GM19099 (cell line): ENCODE results near the gene NRG3.

Experiments used
- POLR2A ChIP-seq: IDR thresholded peaks from 3 replicates; pipeline ENCODE4 v1.6.1; 2011; ENCODE audit warnings: low read depth; ENCODE audit not compliant: insufficient read length; ENCODE audit errors: extremely low read depth

The NRG3 gene

GRCh38 chr10:82282782-82283456 lies 407.9 kb downstream of the NRG3 start:
- no peak for TF ChIP-seq POLR2A

DNA sequence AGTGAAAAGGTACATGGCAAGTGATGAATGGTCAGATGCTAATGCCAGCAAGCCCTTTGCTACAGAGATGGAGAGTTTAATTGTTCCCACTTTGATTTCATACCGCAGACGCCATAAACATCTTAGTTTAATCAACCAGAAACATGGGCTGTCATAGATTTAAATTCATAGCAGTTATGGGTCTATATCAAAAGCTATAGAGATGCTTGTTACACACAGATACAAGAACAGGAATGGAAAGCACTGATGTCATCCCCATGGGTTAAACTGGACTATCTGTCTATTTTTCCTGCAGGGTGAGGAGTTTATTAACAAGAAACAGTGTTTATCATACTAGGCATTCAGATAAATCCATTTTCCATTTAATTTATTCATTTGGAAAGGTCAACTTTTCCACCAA lies 409.2 kb downstream of the NRG3 start:
- no peak for TF ChIP-seq POLR2A

- TF ChIP-seq POLR2A: no peak
Observed at GRCh38 chr10:82288461-82288881, 413.5 kb downstream of the NRG3 start.

DNA sequence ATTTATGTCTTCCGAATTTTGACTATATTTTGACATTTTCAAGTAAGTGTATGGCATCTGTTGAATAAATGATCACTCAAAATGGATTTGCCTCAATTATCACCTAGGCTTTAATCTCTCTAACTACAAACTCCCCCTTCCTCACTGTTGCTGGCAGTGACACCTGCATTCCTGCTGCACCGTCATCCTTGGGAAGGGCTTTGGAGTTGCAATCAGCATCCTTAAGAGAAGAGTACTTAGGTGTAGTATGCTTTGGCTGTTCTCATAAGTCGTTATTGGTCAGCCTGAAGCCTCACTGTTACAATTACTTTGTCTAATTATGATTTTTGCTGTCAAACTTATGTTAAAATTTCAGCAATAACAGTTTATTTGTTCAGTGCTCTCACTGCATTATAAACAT lies 415.0 kb downstream of the NRG3 start:
- no peak for TF ChIP-seq POLR2A

DNA sequence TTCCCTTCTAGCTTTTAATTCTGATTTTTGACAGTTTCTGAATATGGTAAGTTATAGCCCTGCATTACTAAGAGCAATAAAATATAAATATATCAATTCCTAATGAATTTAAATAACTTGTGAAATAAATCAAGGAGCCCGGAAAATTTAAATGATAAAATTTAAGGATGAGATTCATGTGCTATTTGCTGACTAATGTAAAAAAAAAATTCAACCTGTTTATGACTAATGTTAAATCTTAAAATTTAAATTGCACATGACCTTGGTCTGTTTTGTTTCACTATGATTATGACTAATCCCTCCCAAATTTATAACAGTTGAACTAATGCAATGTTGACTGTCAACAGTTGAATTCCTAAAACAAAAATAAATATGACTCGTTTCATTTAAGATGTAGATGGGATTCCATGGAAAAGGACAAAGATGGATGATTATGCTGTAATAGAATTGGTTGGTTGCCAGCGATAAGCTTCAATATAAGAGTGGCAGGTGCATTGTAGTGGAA lies 419.9 kb downstream of the NRG3 start:
- TF ChIP-seq POLR2A: no peak

- no peak for TF ChIP-seq POLR2A
Observed at GRCh38 chr10:82308641-82309040, 433.6 kb downstream of the NRG3 start.

DNA sequence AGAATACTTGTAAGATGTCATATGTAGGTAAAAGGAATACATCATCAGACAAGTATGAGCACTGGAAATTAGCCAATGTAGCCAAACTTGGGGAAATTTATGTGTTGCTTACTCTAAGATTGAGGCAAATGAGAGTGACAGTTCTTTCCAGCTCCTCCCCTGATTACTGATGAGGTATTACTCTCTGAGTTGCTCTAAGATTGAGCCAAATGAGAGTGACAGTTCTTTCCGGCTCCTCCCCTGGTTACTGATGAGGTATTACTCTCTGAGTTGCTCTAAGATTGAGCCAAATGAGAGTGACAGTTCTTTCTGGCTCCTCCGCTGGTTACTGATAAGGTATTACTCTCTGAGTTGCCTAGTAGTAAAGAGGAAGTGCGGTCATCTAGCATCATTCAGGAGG lies 435.8 kb downstream of the NRG3 start:
- TF ChIP-seq POLR2A: no peak

- no peak for TF ChIP-seq POLR2A
Observed at GRCh38 chr10:82313401-82313800, 438.4 kb downstream of the NRG3 start.

- TF ChIP-seq POLR2A: no peak
Observed at GRCh38 chr10:82318534-82318933, 443.5 kb downstream of the NRG3 start.

DNA sequence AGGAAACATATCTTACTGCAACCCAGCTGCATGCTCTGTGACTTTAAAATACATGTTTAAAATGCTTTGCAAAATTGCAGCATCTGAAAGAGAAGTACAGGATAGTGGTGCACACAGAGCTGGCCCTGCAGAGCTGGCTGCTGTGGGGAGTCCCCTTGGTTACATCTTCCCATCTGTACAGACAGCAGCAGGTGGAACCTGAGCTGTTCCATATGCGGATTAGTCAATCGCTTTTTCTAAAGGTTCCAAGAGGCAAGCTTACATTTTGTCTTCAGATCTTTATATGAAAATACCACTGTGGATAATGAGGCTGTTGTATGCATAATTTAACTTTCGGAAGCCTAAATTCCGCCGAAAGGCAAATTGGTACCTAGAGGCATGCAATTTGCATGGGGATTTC lies 444.1 kb downstream of the NRG3 start:
- no peak for TF ChIP-seq POLR2A

DNA sequence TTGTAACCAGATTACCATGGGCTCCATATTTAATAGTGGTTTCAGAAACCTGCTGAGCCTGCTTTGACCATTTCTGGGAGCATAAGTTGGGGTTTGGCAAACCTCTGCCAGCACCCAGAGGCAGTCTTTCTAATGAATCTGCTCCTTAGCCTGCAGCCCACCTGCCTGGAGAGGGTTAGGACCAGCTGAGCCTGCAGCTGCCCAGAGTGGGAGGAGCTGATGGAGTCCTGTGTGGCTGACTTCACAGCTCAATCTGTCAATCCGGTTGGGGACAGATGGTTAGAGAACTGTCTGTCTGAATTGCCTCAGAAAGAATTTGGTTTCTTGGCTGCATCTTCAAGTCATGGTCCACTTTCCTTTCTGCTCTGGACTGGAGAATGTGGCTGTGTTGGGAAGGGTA lies 444.6 kb downstream of the NRG3 start:
- no peak for TF ChIP-seq POLR2A

DNA sequence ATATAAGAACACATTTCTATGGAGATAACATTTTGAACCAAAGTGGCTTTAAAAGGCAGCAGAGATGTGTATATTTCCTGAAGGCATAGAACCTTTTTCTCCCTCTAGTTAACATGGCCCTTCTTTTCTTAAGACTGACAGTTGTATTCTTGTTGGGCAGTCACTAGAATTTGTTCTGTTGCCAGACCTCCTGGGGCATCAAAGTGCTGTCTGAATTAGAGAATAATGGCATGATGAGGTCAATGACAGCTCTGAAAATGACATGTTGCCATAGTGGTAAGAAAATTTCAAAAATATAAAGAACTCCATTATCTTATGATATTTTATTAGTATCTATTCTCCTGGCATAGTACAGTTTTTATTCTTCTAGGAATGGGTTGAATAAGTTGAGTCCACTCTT lies 446.7 kb downstream of the NRG3 start:
- no peak for TF ChIP-seq POLR2A

GRCh38 chr10:82331716-82332115 lies 456.7 kb downstream of the NRG3 start:
- no peak for TF ChIP-seq POLR2A

GRCh38 chr10:82335831-82336230 lies 460.8 kb downstream of the NRG3 start:
- TF ChIP-seq POLR2A: no peak

GRCh38 chr10:82340166-82340565 lies 465.2 kb downstream of the NRG3 start:
- TF ChIP-seq POLR2A: no peak

DNA sequence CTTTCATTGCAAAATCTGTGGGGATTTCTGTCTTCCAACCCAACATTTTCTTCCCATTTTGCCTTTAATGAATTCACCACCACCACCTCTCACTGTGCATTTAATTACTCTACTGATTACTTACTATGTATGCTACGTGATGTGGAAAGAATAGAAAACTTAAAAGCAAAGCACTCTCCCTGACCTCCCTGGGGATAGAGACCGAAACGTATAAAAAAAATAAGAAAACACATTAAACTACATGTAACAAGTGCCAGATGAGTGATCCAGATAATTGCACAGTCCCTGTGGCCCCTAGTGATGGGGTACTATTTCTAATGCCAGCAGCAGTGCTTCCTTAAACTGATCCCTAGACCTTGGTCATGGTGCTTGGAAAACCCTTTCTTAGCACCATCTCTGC lies 478.4 kb downstream of the NRG3 start:
- no peak for TF ChIP-seq POLR2A
